Measurements from ENCODE around the gene CYP1A1.
A peak's percentile ranks its signal among the peaks of the same experiment; 100 is the strongest.
"Not testable (repeated sequence)": the region's sequence is repeated elsewhere in the genome, so short reads cannot be mapped to it uniquely, and the experiment has no call there.

CYP1A1 gene

GRCh38 chr15:74725225-74725774 lies at the start of gene CYP1A1:
Gene CYP1A1, minus strand, starts transcription at chr15:74725528. Its CDS starts 2,431 bp downstream, at chr15:74723097.
- peak; percentile 75 for DNase-seq (ENCODE audit: low spot score)

GRCh38 chr15:74773731-74774252 lies 48.5 kb upstream of the CYP1A1 start:
- DNase-seq (ENCODE audit: low spot score), result peak; percentile 58

GRCh38 chr15:74773329-74773728 lies 48.0 kb upstream of the CYP1A1 start:
- DNase-seq (ENCODE audit: low spot score), result no peak

DNA sequence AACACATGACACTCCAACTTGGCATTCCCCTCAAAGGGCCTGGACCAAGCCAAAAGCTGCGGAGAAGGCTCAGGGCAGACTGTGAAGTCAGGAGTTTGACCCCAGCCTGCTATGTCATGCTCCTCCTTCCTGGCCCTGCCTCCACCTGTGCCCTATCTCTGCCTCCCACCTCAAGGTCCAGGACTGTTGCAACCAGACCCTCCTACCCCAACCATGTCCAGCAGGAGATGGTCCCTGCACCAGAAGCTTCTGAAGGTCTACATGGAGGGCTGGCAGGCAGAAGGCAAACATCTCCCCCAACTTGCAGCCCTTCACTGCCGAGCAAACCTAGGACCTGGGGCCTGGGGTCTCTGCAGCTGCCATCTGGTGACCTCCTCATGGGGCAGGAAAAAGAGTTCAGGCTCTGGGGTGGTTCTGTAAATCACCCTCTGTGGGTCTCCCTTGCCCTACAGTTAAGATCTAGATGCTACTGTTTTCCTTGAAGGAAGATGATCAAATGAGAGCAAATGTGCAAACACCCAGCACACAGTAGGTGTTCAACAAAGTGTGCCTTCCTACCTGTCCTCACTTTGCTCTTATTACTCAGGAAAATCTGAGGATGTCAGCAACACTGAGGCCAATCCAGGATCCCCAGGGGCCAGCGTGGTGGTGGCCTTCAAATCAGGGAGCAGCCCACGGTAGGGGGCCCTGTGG lies 45.0 kb upstream of the CYP1A1 start:
- DNase-seq (ENCODE audit: low spot score), result no peak

DNA sequence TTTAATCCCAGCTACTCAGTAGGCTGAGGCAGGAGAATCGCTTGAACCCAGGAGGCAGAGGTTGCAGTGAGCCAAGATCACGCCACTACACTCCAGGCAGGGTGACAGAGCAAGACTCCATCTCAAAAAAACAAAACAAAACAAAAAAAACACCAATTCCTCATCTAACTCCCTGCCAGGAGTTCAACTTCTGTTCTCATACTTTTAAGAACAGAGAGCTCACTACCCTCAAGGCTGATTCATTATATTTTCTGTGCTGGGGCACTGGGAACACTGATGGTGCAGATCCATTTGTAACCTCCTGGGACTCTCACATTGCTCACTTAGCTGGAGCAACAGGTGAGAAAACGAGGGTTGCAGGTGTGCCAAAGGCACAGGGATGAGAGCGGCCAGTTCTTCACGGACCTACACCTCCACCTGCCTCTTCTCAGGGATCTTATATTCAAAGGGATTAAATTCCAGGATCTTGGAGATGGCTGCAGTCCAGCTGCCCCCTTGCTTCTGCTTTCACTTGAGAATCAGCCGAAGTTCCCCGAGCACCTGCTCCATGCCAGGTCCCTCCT lies 44.2 kb upstream of the CYP1A1 start:
- no peak for DNase-seq (ENCODE audit: low spot score)

DNA sequence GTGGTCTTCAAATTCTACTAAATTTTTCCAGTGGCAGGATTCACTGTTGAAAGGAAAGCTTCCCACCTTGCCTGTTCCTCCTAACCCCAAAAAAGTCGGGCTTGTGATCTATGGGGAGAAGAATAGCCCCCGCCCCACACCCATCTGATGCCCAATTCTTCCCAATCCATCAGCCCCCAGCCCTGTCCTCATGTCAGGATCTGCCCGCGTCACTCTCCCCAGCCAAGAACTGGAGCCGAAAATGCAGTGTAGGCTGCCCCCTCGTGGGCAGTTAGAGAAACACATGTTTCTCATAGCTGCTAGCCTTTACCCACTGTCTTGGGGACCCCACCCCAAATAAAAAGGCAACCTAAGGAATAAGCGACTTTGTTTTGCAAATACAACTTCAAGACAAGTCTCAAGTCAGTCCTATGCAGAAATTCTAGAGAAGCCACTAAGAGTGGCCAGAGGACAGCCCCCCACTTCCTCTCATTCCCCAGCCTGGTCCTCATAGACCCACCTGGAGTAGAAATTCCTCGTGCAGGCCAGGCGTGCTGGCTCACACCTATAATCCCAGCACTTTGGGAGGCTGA lies 43.5 kb upstream of the CYP1A1 start:
- DNase-seq (ENCODE audit: low spot score), result peak; percentile 95

DNA sequence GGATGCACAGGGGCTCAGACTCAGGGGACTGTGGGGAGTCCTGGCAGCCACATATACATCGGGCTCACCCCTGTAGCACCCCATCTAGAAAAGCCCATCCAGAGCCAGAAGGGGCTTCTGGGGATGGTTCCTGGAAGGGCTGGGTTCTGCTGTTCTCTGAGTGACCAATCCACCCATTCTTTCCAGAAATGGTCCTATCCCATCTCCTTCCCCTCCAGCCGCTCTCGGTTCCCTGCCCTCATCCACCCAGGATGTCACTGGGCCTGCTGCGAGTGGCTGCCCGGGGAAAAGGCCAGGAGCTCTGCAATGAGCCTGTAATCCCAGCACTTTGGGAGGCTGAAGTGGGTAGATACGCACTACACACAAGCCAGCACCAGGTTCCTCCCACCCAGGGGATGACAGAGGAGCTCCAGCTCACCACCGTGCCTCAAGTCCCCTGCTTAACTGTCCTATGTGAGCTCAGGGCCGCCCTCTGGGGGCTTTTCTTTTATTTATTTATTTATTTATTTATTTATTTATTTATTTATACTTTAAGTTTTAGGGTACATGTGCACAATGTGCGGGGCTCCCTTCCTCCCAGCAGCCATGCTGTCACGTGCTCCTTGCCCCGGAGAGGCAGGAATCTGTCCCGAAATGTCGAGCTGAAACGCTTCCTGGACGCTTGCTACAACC lies 42.9 kb upstream of the CYP1A1 start:
- peak; percentile 62 for DNase-seq (ENCODE audit: low spot score)

DNA sequence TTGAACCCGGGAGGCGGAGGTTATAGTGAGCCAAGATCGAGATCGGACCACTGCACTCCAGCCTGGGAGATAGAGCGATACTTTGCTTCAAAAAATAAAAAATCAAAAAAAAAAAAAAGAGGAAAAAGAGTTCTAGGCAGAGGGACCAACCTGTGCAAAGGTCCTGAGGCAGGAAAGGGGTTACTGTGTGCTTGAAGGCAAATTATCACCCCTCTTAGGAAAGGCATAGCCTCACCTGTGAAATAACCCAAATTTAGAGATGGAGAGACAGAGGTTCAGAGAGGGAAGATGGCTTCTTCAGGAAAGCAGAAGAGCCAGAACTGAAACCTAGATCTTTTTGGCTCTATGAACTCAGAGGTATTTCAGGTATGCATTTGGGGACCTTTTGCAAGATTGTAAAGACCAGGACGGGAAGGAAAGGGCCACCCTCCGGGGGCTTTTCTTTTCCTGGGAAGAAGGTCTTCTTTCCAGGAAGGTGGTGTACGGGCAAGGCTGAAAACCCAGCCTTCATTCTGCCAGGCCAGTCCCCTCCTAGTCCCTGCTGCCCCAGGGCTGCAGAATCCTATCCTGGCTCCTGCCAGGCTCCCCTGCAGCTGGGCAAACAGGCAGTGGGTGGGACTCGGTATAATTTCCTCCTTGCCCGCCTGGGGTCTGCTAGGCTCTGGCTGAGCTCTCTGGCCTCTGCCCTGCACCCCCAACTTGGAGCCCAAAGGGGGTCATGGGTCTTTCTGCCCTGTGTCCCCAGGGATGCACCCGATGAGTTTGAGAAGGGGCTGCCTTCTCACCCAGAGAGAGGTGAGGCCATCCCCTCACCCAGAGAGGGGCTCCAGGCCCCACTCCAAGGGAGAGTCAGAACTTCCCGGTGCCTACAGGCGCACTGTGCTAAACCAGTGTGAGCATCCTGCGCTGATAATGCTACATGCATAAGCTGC lies 42.1 kb upstream of the CYP1A1 start:
- DNase-seq (ENCODE audit: low spot score), result no peak

GRCh38 chr15:74763416-74763815 lies 38.1 kb upstream of the CYP1A1 start:
- DNase-seq (ENCODE audit: low spot score), result no peak

DNA sequence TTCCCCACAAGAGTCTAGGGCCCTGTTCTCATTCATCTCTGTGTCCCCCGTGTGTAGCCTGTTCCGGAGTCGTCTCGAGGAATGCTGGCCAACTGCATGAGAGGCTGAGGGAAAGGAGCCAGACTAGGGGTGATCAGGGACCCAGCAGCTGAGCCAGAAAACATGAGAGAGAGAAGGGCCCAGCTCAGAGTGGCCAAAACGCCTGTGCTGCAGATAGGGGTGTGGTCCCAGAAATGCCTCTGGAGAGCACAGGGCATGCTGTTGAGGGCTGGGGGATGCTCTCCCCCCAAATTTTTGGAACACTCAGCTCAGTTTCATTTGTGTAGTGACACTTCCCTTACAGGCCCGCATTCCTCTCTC lies 37.4 kb upstream of the CYP1A1 start:
- DNase-seq (ENCODE audit: low spot score), result no peak

- no peak for DNase-seq (ENCODE audit: low spot score)
These were observed 33.4 kb upstream of the CYP1A1 start for GRCh38 chr15:74758736-74759135.

GRCh38 chr15:74754593-74755215 lies 29.4 kb upstream of the CYP1A1 start:
- no peak for DNase-seq (ENCODE audit: low spot score)

DNA sequence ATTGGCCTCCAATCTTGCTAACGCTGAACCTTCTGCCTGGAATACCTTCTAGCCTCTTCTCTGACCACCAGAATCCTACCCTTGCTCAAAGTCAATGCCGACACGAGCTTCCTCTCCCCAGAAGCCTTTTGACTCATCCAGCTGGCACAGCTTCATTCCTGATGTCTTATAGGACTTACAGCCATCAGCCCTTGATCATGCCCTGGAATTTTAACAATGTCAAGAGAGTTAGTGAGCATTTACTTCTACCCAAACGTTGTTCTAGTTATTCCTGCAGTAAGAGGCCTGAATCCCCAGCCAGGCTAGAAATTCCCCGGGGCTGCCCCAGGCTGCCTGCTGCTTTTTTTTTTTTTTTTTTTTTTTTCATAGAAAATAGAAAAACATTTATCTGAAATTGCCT lies 27.2 kb upstream of the CYP1A1 start:
- DNase-seq (ENCODE audit: low spot score), result no peak

DNA sequence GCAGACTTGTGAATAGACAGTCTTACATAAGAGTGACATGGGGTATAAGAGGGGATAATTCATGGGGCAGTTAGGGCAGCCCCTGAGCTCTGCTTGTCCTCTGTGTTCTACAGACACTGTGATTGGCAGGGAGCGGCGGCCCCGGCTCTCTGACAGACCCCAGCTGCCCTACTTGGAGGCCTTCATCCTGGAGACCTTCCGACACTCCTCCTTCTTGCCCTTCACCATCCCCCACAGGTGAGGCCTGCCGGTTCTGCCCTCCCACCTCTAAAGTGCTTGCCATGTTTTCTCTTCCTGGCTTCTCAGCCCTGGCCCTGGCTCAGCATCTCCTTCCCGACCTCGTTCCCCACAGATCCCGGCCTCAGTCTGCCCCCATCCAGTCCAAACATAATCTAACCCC lies 26.7 kb upstream of the CYP1A1 start:
- DNase-seq (ENCODE audit: low spot score), result no peak

DNA sequence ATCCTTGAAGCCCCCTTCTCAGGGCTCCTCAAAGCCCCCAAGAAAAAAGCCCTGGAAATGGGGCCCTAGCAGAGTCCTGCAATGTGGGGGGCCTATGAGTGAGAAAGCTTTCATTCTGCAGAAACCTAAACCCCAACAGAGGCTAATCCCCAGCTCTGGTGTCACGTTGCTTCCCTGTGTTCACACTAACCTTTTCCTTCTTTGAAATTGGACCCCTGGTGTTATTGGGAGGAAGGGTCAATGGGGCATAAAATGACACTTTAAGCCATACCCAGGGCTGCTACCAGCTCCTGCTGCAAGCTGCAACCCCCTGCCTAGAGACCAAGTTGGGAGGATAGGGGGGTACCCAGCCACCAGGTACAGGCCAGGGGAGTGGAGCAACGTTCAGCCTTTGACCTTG lies 25.4 kb upstream of the CYP1A1 start:
- no peak for DNase-seq (ENCODE audit: low spot score)

GRCh38 chr15:74749832-74750231 lies 24.5 kb upstream of the CYP1A1 start:
- DNase-seq (ENCODE audit: low spot score), result no peak

- no peak for DNase-seq (ENCODE audit: low spot score)
These were observed 23.1 kb upstream of the CYP1A1 start, which contains the start of gene CYP1A2 for GRCh38 chr15:74748322-74748946. Gene CYP1A2, plus strand, starts transcription at chr15:74748845. Its CDS starts 894 bp downstream, at chr15:74749739.

- DNase-seq (ENCODE audit: low spot score), result no peak
These were observed 21.1 kb upstream of the CYP1A1 start for GRCh38 chr15:74746389-74746788.

DNA sequence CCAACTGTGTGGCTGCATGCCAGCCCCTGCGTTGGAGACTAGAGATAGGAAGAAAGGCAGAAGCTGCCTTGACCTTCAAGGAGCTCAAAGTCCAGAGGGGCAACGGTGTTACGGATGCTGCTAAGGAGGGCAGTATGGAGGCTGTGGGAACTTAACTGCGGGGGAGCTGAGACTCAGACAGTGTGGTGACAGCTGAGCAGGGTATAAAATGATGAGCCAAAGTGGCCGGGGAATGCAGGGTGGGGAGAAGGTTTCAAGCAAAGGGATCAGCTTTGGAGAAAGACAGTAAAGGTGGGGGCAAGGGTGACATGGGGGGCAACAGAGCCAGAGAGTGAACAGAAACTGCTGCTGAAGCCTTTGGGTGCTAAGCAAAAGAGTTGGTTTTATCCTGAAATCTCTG lies 17.1 kb upstream of the CYP1A1 start:
- DNase-seq (ENCODE audit: low spot score), result no peak

- DNase-seq (ENCODE audit: low spot score), result not testable (repeated sequence)
These were observed 12.9 kb upstream of the CYP1A1 start for GRCh38 chr15:74738239-74738638.

Data from HuH-7.5 (cell line).